Erythroblast (primary cell): ENCODE results near the gene CEMIP.

Experiments
- GATA1 ChIP-seq: IDR thresholded peaks from 2 replicates; pipeline ENCODE4 v1.6.1; 2011; ENCODE audit warnings: low read depth, mild to moderate bottlenecking, control low read depth, low read length, moderate library complexity
- POLR2A ChIP-seq: IDR thresholded peaks from 2 replicates; pipeline ENCODE4 v1.6.1; 2011; ENCODE audit warnings: mild to moderate bottlenecking, low read length

GRCh38 chr15:80789296-80789695, 10.1 kb downstream of the CEMIP start:
- TF ChIP-seq POLR2A (no peak), GATA1 (no peak)
